HCT116 (cell line): ENCODE results near the gene TIGIT. TPM values are rescaled to one million over a fixed set of nuclear protein-coding genes. Genes with fewer than 3 reads are reported as not detected.

Source experiments
- ATAC-seq: fragments of 200-7000 bp; cut with Tn5 transposase; 2 replicates; pipeline ENCODE4 v1.9.1; 2020; ENCODE audit warnings: mild to moderate bottlenecking, moderate library complexity
- BruUV-seq: library from RNA; stranded (reverse); fragments of 400-500 nt; replicated peaks from 2 replicates; lab custom pipeline; 2021; lab: Mats Ljungman, UMichigan
- CTCF ChIA-PET: fragments of 300-600 bp; sonication (Branson Sonifier 250); formaldehyde crosslinking; loops from one replicate; lab custom pipeline; 2021; ENCODE audit warnings: antibody characterized with exemption; lab: Charles Lee
- POLR2A ChIA-PET: fragments of 300-600, 350-600 bp; sonication (Branson Sonifier 250); formaldehyde crosslinking; loops from one replicate; lab custom pipeline; 2021; ENCODE audit warnings: antibody characterized with exemption; lab: Charles Lee
- RAD21 ChIA-PET, 2 experiments: fragments of 300-600 bp; sonication (Branson Sonifier 250); formaldehyde crosslinking; loops; one replicate each; lab custom pipeline; 2023; ENCODE audit warnings: low total read pairs in 2 of 2; ENCODE audit not compliant: uncharacterized antibody in 2 of 2, unreplicated experiment in 2 of 2, low non-redundant PET in 1 of 2; lab: Charles Lee
- DNase-seq: peaks from one replicate; pipeline ENCODE4 v3.0.0-alpha.2; 2010; ENCODE audit warnings: low read depth, low spot score
- H2AFZ ChIP-seq: fragments of 200-600 bp; shearing (Covaris generic), sonication (generic); 2 replicates; pipeline ENCODE4 v1.6.1; 2017; ENCODE audit warnings: low read depth, mixed run types, mixed read lengths, antibody characterized with exemption, low read length; ENCODE audit not compliant: poor library complexity, severe bottlenecking
- H3K27ac ChIP-seq: 2 replicates; pipeline ENCODE4 v1.5.1; 2012; ENCODE audit warnings: low read depth, low read length
- H3K27me3 ChIP-seq: fragments of 200-600 bp; sonication (generic); 2 replicates; pipeline ENCODE4 v1.6.1; 2016; ENCODE audit warnings: mixed run types, low read length, mixed read lengths; ENCODE audit not compliant: insufficient read depth
- H3K36me3 ChIP-seq, 2 experiments: fragments of 200-500 bp in 1 of 2; fragments of 200-600 bp in 1 of 2; sonication (Bioruptor generic) in 1 of 2; sonication (generic) in 1 of 2; 2 replicates each; pipeline versions ENCODE4 v1.5.1 to v1.6.1; 2014 to 2016; ENCODE audit warnings: low read length in 2 of 2, inconsistent platforms in 1 of 2, mixed read lengths in 1 of 2, mixed run types in 1 of 2; ENCODE audit not compliant: insufficient read depth in 2 of 2, control insufficient read depth in 1 of 2
- H3K4me1 ChIP-seq, 2 experiments: fragments of 200-600 bp in 1 of 2; sonication (generic) in 1 of 2; 2 replicates each; pipeline versions ENCODE4 v1.5.1 to v1.6.1; 2012 to 2017; ENCODE audit warnings: low read length in 2 of 2, inconsistent platforms in 1 of 2, mild to moderate bottlenecking in 1 of 2, mixed read lengths in 1 of 2, mixed run types in 1 of 2, moderate library complexity in 1 of 2; ENCODE audit not compliant: insufficient read depth in 2 of 2, control insufficient read depth in 1 of 2
- H3K4me2 ChIP-seq: fragments of 200-600 bp; sonication (generic); 2 replicates; pipeline ENCODE4 v1.6.1; 2017; ENCODE audit warnings: mixed run types, low read length, mixed read lengths
- H3K4me3 ChIP-seq, 2 experiments: fragments of 200-600 bp in 1 of 2; sonication (generic) in 1 of 2; replicated peaks in 1 of 2; 2 replicates each; pipeline ENCODE4 v1.5.1; 2011 to 2016; ENCODE audit warnings: low read length in 2 of 2, control low read depth in 1 of 2, low read depth in 1 of 2, mild to moderate bottlenecking in 1 of 2, mixed read lengths in 1 of 2, mixed run types in 1 of 2
- H3K79me2 ChIP-seq: fragments of 200-600 bp; sonication (generic); 2 replicates; pipeline ENCODE4 v1.6.1; 2017; ENCODE audit warnings: mild to moderate bottlenecking, mixed run types, low read length, moderate library complexity, mixed read lengths; ENCODE audit not compliant: insufficient read depth
- H3K9ac ChIP-seq: fragments of 200-600 bp; sonication (generic); 2 replicates; pipeline ENCODE4 v1.6.1; 2016; ENCODE audit warnings: low read length, mixed read lengths
- H3K9me2 ChIP-seq: fragments of 200-600 bp; sonication (generic), shearing (Covaris generic); 2 replicates; pipeline ENCODE4 v1.6.1; 2017; ENCODE audit warnings: mixed run types, mild to moderate bottlenecking, moderate library complexity; ENCODE audit not compliant: insufficient read depth
- H3K9me3 ChIP-seq, 2 experiments: fragments of 200-500 bp in 1 of 2; fragments of 200-600 bp in 1 of 2; sonication (Bioruptor generic) in 1 of 2; sonication (generic) in 1 of 2; 2 replicates each; pipeline ENCODE4 v1.6.1; 2014 to 2017; ENCODE audit warnings: low read length in 2 of 2, mixed read lengths in 2 of 2, inconsistent platforms in 1 of 2, low read depth in 1 of 2, mild to moderate bottlenecking in 1 of 2, mixed run types in 1 of 2, moderate library complexity in 1 of 2; ENCODE audit not compliant: control insufficient read depth in 1 of 2, insufficient read depth in 1 of 2
- H4K20me1 ChIP-seq: fragments of 200-600 bp; sonication (generic), shearing (Covaris generic); 2 replicates; pipeline ENCODE4 v1.6.1; 2017; ENCODE audit warnings: mixed run types, mild to moderate bottlenecking, moderate library complexity; ENCODE audit not compliant: insufficient read depth
- ATF3 ChIP-seq: IDR thresholded peaks from 2 replicates; pipeline ENCODE4 v1.6.1; 2012
- CBX3 ChIP-seq: IDR thresholded peaks from 2 replicates; pipeline ENCODE4 v1.6.1; 2012; ENCODE audit warnings: low read depth
- CEBPB ChIP-seq: IDR thresholded peaks from 2 replicates; pipeline ENCODE4 v1.6.1; 2012; ENCODE audit warnings: low read depth
- CTCF ChIP-seq, 3 experiments: fragments of 200-600 bp in 1 of 3; sonication (generic) in 1 of 3; IDR thresholded peaks in 2 of 3; conservative IDR thresholded peaks in 1 of 3; 2 replicates each; pipeline ENCODE4 v1.5.1; 2012 to 2017; ENCODE audit warnings: low read depth in 2 of 3, low read length in 2 of 3, antibody characterized with exemption in 1 of 3, borderline replicate concordance in 1 of 3, control low read depth in 1 of 3, mild to moderate bottlenecking in 1 of 3, mixed read lengths in 1 of 3, mixed run types in 1 of 3, moderate library complexity in 1 of 3; ENCODE audit not compliant: insufficient read depth in 1 of 3
- EGR1 ChIP-seq: IDR thresholded peaks from 2 replicates; pipeline ENCODE4 v1.6.1; 2012; ENCODE audit warnings: low read depth
- ELF1 ChIP-seq: IDR thresholded peaks from 2 replicates; pipeline ENCODE4 v1.6.1; 2012; ENCODE audit warnings: low read depth, borderline replicate concordance
- EZH2 ChIP-seq: fragments of 200-600 bp; sonication (generic); IDR thresholded peaks from 2 replicates; pipeline ENCODE4 v1.6.1; 2017; ENCODE audit warnings: antibody characterized with exemption, mixed run types
- EZH2phosphoT487 ChIP-seq: fragments of 200-600 bp; IDR thresholded peaks from 2 replicates; pipeline ENCODE4 v1.6.1; 2018; ENCODE audit warnings: antibody characterized with exemption, borderline replicate concordance
- FOSL1 ChIP-seq: IDR thresholded peaks from 2 replicates; pipeline ENCODE4 v1.6.1; 2012; ENCODE audit warnings: low read depth
- MAX ChIP-seq: IDR thresholded peaks from 2 replicates; pipeline ENCODE4 v1.6.1; 2012
- POLR2A ChIP-seq: IDR thresholded peaks from 2 replicates; pipeline ENCODE4 v1.7.0; 2011; ENCODE audit warnings: borderline replicate concordance; ENCODE audit not compliant: insufficient read depth, insufficient read length; ENCODE audit errors: extremely low read depth
- POLR2AphosphoS5 ChIP-seq: IDR thresholded peaks from 2 replicates; pipeline ENCODE4 v1.6.1; 2011; ENCODE audit warnings: mild to moderate bottlenecking, low read depth, low read length, moderate library complexity
- REST ChIP-seq: IDR thresholded peaks from 2 replicates; pipeline ENCODE4 v1.6.1; 2012; ENCODE audit warnings: low read depth
- SIN3A ChIP-seq: IDR thresholded peaks from 2 replicates; pipeline ENCODE4 v1.6.1; 2012; ENCODE audit warnings: low read depth
- SP1 ChIP-seq: IDR thresholded peaks from 2 replicates; pipeline ENCODE4 v1.6.1; 2012; ENCODE audit warnings: low read depth
- TCF7L2 ChIP-seq: IDR thresholded peaks from 2 replicates; pipeline ENCODE4 v1.7.0; 2011; ENCODE audit warnings: borderline replicate concordance, inconsistent platforms; ENCODE audit not compliant: insufficient read depth, insufficient read length; ENCODE audit errors: extremely low read depth
- YY1 ChIP-seq: IDR thresholded peaks from 2 replicates; pipeline ENCODE4 v1.6.1; 2011; ENCODE audit warnings: low read length, low read depth, moderate library complexity, mild to moderate bottlenecking; ENCODE audit not compliant: insufficient replicate concordance; ENCODE audit errors: extremely low read depth
- ZBTB33 ChIP-seq: IDR thresholded peaks from 2 replicates; pipeline ENCODE4 v1.6.1; 2011; ENCODE audit warnings: mild to moderate bottlenecking, low read length, moderate library complexity; ENCODE audit not compliant: insufficient replicate concordance; ENCODE audit errors: extremely low read depth
- ZFX ChIP-seq: fragments of 450-650 bp; IDR thresholded peaks from 2 replicates; pipeline ENCODE4 v1.6.1; 2017
- ZNF274 ChIP-seq: fragments of 200-500 bp; sonication (Bioruptor generic); IDR thresholded peaks from 2 replicates; pipeline ENCODE4 v1.6.1; 2014; ENCODE audit warnings: mild to moderate bottlenecking, low read depth, low read length, inconsistent platforms
- intact Hi-C: fragments of 100-400 bp; cut with micrococcal nuclease; formaldehyde crosslinking; loops from 2 replicates; pipeline ENCODE4 v1.10.0; 2022
- total RNA-seq: library from RNA; stranded (reverse); gene quantifications from one replicate; pipeline ENCODE4 v1.2.1, GENCODE V29; 2021; ENCODE audit not compliant: unreplicated experiment

TIGIT gene
- total RNA-seq, 1 experiment from 2014 or later: 0.07 TPM

- Histone ChIP-seq H3K4me2 (no peak overlapping the region), H3K27me3 (no peaks in the 10 kb centered on the region), H3K9me3 (no peaks in the 10 kb centered on the region), H3K79me2 (no peaks in the 10 kb centered on the region), H3K4me1 (no peaks in the 10 kb centered on the region), H3K36me3 (no peaks in the 10 kb centered on the region), H4K20me1 (no peaks in the 10 kb centered on the region; the same call in 1 of the 2 replicates), H2AFZ (no peak overlapping the region), H3K27ac (no peak overlapping the region), H3K4me3 (no peak overlapping the region), H3K9ac (no peak overlapping the region), H3K9me2 (no peaks in the 10 kb centered on the region)
- DNase-seq (no peak), ATAC-seq (no peak)
- RAD21 ChIA-PET: no interaction called here
- no TSS peak for BruUV-seq
- TF ChIP-seq POLR2A (no peak), YY1 (no peak), SP1 (no peak), ATF3 (no peak), EZH2 (no peak), EZH2phosphoT487 (no peak), ZFX (no peak), EGR1 (no peak), REST (no peak), TCF7L2 (no peak), ELF1 (no peak), MAX (no peak), CBX3 (no peak), CEBPB (no peak), FOSL1 (no peak), ZBTB33 (no peak), ZNF274 (no peak), CTCF (IDR thresholded peaks at IDR 0.05 in 2 of 3, conservative IDR thresholded peaks at IDR 0.05 in 1 of 3; ENCODE audit: borderline replicate concordance in 1 of 3, insufficient read depth in 1 of 3, low read depth in 2 of 3, low read length in 2 of 3) (no peak), POLR2AphosphoS5 (no peak), SIN3A (no peak)
- POLR2A ChIA-PET: no interaction called here
- intact Hi-C loops: no loop called here
- CTCF ChIA-PET: interaction anchor here (1.6 kb wide), 1 partner anchor 52 kb away, joined by 3 read pairs; no protein-coding TSS in a partner anchor
These were observed 9.2 kb upstream of the TIGIT start for GRCh38 chr3:114284644-114285043.
